H4 (cell line): ENCODE measurements around the gene FUBP3. TPM values are rescaled to one million over a fixed set of nuclear protein-coding genes. Genes with fewer than 3 reads are reported as not detected.
"Not testable (repeated sequence)": the region's sequence is repeated elsewhere in the genome, so short reads cannot be mapped to it uniquely, and the experiment has no call there.

Experiments
- DNase-seq: peaks from one replicate; pipeline ENCODE4 v3.0.0-alpha.2; 2015; ENCODE audit warnings: low spot score
- total RNA-seq: library from RNA; depleted of rRNA; stranded (reverse); fragments of >200 nt; shearing (Covaris generic); gene quantifications from 2 replicates; pipeline ENCODE4 v1.2.3, GENCODE V29; 2014; rRNA removed

FUBP3 gene
- total RNA-seq, 1 experiment from 2014 or later: 36.0 TPM

- DNase-seq: peak; percentile 81
Measured at GRCh38 chr9:130682421-130683121, 103.2 kb downstream of the FUBP3 start.

- no peak for DNase-seq
Measured at GRCh38 chr9:130685104-130685503, 105.7 kb downstream of the FUBP3 start.

GRCh38 chr9:130685945-130686344 lies 106.6 kb downstream of the FUBP3 start:
- DNase-seq: not testable (repeated sequence)

GRCh38 chr9:130687615-130688014 lies 108.2 kb downstream of the FUBP3 start:
- no peak for DNase-seq

Other genes starting within 250 kb of the FUBP3 start
- 55.2 and 63.6 TPM in 2 replicates for gene ASS1, start 134.6 kb upstream of the FUBP3 start, total RNA-seq
- not detected in 2 replicates for gene PRDM12, start 85.0 kb downstream of the FUBP3 start, total RNA-seq
- gene EXOSC2, start 114.2 kb downstream of the FUBP3 start, total RNA-seq: 51.5 and 63.6 TPM in 2 replicates